ENCODE results near the gene HBS1L. TPM values are rescaled to one million over a fixed set of nuclear protein-coding genes. Genes with fewer than 3 reads are reported as not detected.
A peak's percentile ranks its signal among the peaks of the same experiment; 100 is the strongest.

Gene HBS1L
- total and polyA plus RNA-seq, 9 of the 15 experiments (the other 6 are each of a cell fraction or from before 2014, with no cell fraction given): 101 to 199 (median 145) TPM

DNA sequence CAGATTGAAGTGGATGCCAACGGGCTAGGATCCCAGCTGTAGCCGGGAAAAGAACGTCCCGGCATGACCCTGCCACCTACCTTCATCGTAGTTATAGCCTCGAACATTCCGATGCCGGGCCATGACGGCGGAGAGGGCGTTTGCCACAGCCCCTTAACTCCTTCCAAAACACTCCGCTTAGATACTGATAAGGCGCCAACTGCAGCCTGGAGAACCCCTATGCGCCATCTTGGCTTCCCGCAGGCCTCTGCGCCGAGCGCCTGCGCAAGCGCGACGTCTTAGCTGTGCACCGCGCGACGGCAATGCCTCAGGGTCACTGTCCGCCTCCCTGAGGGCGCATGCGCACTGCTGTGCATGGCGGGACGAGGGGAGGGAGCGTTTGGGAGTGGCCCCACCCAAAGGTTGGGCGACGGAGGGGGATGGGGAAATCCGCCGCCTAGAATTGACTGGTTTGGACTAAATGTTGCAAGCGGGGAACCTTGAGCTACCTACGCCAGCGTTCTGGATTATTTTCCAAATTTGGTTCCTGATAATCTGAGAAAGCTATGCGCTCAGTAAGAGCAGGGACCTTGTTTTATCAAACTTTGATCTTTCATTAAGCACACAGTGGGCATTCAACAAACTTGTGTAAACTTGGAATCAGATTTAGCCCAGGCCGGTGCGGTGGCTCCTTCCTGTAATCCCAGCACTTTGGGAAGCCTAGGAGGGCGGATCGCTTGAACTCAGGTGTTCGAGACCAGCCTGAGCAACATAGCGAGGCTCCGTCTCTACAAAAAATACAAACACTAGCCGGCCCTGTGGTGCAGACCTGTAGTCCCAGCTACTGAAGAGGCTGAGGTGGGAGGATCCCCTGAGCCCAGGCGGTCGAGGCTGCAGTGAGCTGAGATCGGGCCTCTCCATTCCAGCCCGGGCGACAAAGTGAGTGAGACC, at the start of gene HBS1L (continued):
- TF ChIP-seq ESRRB (CRISPR knock-in tag; IDR thresholded peaks at IDR 0.05; ENCODE audit: borderline replicate concordance) (no peak), ZKSCAN8 (CRISPR knock-in tag; IDR thresholded peaks at IDR 0.05) (no peak), XRCC3 (IDR thresholded peaks at IDR 0.05) (no peak), BCL6 (CRISPR knock-in tag; IDR thresholded peaks at IDR 0.05) (no peak), TOE1 (IDR thresholded peaks at IDR 0.05; ENCODE audit: borderline replicate concordance) (peak; percentile 33; the same call in 1 of the 2 replicates), TOE1 (CRISPR knock-in tag; IDR thresholded peaks at IDR 0.05; ENCODE audit: borderline replicate concordance, low read depth) (no peak), ZNF644 (tag; IDR thresholded peaks at IDR 0.05; ENCODE audit: low read depth) (peak; percentile 40; the same call in 1 of the 2 replicates), CBX3 (IDR thresholded peaks at IDR 0.05; ENCODE audit: borderline replicate concordance in 1 of 2, low read length in 2 of 2) (no peak; a peak in 1 of 3 replicates), FOXK1 (CRISPR knock-in tag; IDR thresholded peaks at IDR 0.05; ENCODE audit: borderline replicate concordance) (0 out of 2 replicates have a peak, but pooled peaks have one; percentile 59), NR3C1 (CRISPR knock-in tag; IDR thresholded peaks at IDR 0.05) (no peak), TEAD2 (tag; IDR thresholded peaks at IDR 0.05) (no peak), BRD9 (IDR thresholded peaks at IDR 0.05; ENCODE audit: low read depth, partially characterized antibody) (peak; percentile 89), RBM22 (IDR thresholded peaks at IDR 0.05; ENCODE audit: low read depth, low read length, poor library complexity, severe bottlenecking) (no peak), JUNB (CRISPR knock-in tag; conservative IDR thresholded peaks at IDR 0.05) (no peak), PHB (CRISPR knock-in tag; IDR thresholded peaks at IDR 0.05) (no peak), EP300 (IDR thresholded peaks at IDR 0.05; ENCODE audit: low read length) (no peak), ZNF586 (CRISPR knock-in tag; conservative IDR thresholded peaks at IDR 0.05) (no peak), MXI1 (IDR thresholded peaks at IDR 0.05; ENCODE audit: low read depth, low read length) (no peak), EP400 (IDR thresholded peaks at IDR 0.05) (peak; percentile 84), TSC22D4 (tag; IDR thresholded peaks at IDR 0.05) (no peak)
- TF ChIP-seq, protein P1, sequence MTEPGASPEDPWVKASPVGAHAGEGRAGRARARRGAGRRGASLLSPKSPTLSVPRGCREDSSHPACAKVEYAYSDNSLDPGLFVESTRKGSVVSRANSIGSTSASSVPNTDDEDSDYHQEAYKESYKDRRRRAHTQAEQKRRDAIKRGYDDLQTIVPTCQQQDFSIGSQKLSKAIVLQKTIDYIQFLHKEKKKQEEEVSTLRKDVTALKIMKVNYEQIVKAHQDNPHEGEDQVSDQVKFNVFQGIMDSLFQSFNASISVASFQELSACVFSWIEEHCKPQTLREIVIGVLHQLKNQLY (CRISPR knock-in tag; conservative IDR thresholded peaks at IDR 0.05): no peak
- TF ChIP-seq, protein P2, sequence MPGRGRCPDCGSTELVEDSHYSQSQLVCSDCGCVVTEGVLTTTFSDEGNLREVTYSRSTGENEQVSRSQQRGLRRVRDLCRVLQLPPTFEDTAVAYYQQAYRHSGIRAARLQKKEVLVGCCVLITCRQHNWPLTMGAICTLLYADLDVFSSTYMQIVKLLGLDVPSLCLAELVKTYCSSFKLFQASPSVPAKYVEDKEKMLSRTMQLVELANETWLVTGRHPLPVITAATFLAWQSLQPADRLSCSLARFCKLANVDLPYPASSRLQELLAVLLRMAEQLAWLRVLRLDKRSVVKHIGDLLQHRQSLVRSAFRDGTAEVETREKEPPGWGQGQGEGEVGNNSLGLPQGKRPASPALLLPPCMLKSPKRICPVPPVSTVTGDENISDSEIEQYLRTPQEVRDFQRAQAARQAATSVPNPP (IDR thresholded peaks at IDR 0.05; ENCODE audit: borderline replicate concordance, insufficient read depth, insufficient read length): no peak
- TF ChIP-seq, protein P3, sequence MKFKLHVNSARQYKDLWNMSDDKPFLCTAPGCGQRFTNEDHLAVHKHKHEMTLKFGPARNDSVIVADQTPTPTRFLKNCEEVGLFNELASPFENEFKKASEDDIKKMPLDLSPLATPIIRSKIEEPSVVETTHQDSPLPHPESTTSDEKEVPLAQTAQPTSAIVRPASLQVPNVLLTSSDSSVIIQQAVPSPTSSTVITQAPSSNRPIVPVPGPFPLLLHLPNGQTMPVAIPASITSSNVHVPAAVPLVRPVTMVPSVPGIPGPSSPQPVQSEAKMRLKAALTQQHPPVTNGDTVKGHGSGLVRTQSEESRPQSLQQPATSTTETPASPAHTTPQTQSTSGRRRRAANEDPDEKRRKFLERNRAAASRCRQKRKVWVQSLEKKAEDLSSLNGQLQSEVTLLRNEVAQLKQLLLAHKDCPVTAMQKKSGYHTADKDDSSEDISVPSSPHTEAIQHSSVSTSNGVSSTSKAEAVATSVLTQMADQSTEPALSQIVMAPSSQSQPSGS (CRISPR knock-in tag; IDR thresholded peaks at IDR 0.05): no peak
- TF ChIP-seq, protein P4, sequence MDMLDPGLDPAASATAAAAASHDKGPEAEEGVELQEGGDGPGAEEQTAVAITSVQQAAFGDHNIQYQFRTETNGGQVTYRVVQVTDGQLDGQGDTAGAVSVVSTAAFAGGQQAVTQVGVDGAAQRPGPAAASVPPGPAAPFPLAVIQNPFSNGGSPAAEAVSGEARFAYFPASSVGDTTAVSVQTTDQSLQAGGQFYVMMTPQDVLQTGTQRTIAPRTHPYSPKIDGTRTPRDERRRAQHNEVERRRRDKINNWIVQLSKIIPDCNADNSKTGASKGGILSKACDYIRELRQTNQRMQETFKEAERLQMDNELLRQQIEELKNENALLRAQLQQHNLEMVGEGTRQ (CRISPR knock-in tag; IDR thresholded peaks at IDR 0.05): no peak
